ENCODE results near the gene LRRC37A.
"Not testable (repeated sequence)": the region's sequence is repeated elsewhere in the genome, so short reads cannot be mapped to it uniquely, and the experiment has no call there.

- not testable (repeated sequence) for TF ChIP-seq CTCF (conservative IDR thresholded peaks at IDR 0.05; ENCODE audit: low read depth in 2 of 2); REST (IDR thresholded peaks at IDR 0.05; ENCODE audit: unreplicated experiment); POLR2AphosphoS5 (IDR thresholded peaks at IDR 0.05; ENCODE audit: low read depth); EZH2 (IDR thresholded peaks at IDR 0.05; ENCODE audit: low read depth, unreplicated experiment); CREB1 (CRISPR knock-in tag; IDR thresholded peaks at IDR 0.05; ENCODE audit: low read depth)
Observed at GRCh38 chr17:46276728-46277479, 18.0 kb upstream of the LRRC37A start.

All from GM23338 (cell line).